Activated B cell treated with CpG ODN at 0.5 μM for 24 hours (primary cell): ENCODE data around the gene ZDHHC14. TPM values are rescaled to one million over a fixed set of nuclear protein-coding genes. Genes with fewer than 3 reads are reported as not detected.

Source experiments
- ATAC-seq: fragments of 200-7000 bp; cut with Tn5 transposase; one replicate; pipeline ENCODE4 v1.10.0; 2021; ENCODE audit warnings: low read depth, mild to moderate bottlenecking, moderate library complexity
- CTCF ChIA-PET: fragments of 350-600 bp; sonication (Branson Sonifier 250); formaldehyde crosslinking; loops from one replicate; lab custom pipeline; 2021; ENCODE audit warnings: antibody characterized with exemption; lab: Charles Lee
- POLR2A ChIA-PET: fragments of 350-600 bp; sonication (Branson Sonifier 250); formaldehyde crosslinking; loops from one replicate; lab custom pipeline; 2021; ENCODE audit warnings: antibody characterized with exemption; lab: Charles Lee
- DNase-seq: peaks from one replicate; pipeline ENCODE4 v3.0.0; 2022
- H3K27ac Mint-ChIP-seq: one replicate; pipeline ENCODE4 v1.8.0; 2020; ENCODE audit warnings: mixed read lengths
- H3K27me3 Mint-ChIP-seq: one replicate; pipeline ENCODE4 v1.8.0; 2021; ENCODE audit warnings: mixed read lengths
- H3K36me3 Mint-ChIP-seq: one replicate; pipeline ENCODE4 v1.8.0; 2021; ENCODE audit warnings: low read depth, mixed read lengths
- H3K4me1 Mint-ChIP-seq: one replicate; pipeline ENCODE4 v1.8.0; 2021; ENCODE audit warnings: mixed read lengths
- H3K4me3 Mint-ChIP-seq: one replicate; pipeline ENCODE4 v1.8.0; 2020; ENCODE audit warnings: mild to moderate bottlenecking, mixed read lengths
- H3K9me3 Mint-ChIP-seq: one replicate; pipeline ENCODE4 v1.8.0; 2020; ENCODE audit warnings: mixed read lengths
- CTCF ChIP-seq: fragments of 200-600 bp; IDR thresholded peaks from one replicate; pipeline ENCODE4 v1.8.0; 2022; ENCODE audit warnings: antibody characterized with exemption, mild to moderate bottlenecking
- intact Hi-C: fragments of 100-400 bp; cut with micrococcal nuclease; formaldehyde crosslinking; loops from one replicate; pipeline ENCODE4 v1.15.1; 2024
- total RNA-seq: library from RNA; stranded (reverse); gene quantifications from 2 replicates; pipeline ENCODE4 v1.2.3, GENCODE V29; 2022

The ZDHHC14 gene
- total RNA-seq, 1 donor from 2014 or later: 25.3 TPM

- no peaks in the 10 kb centered on the region for H3K9me3 Mint-ChIP-seq
- no peaks in the 10 kb centered on the region for H3K27me3 Mint-ChIP-seq
- peak overlapping the region; percentile 60 for H3K27ac Mint-ChIP-seq
Observed at GRCh38 chr6:157468054-157468453, 87.1 kb downstream of the ZDHHC14 start.

GRCh38 chr6:157468574-157468973, 87.6 kb downstream of the ZDHHC14 start:
- no peak for TF ChIP-seq CTCF
- H3K4me1 Mint-ChIP-seq: peaks cover 30% of the 10 kb centered on the region
- ChIA-PET POLR2A (no interaction called here), CTCF (no interaction called here)
- H3K27me3 Mint-ChIP-seq: no peaks in the 10 kb centered on the region
- peak overlapping the region; percentile 6 for H3K27ac Mint-ChIP-seq
- no peaks in the 10 kb centered on the region for H3K36me3 Mint-ChIP-seq
- H3K4me3 Mint-ChIP-seq: no peak overlapping the region
- intact Hi-C loops: loop anchor here (10.0 kb wide), 2 partner anchors 356 to 774 kb away; partner anchors contain the start of gene SNX9
- ATAC-seq (no peak), DNase-seq (no peak)
- no peaks in the 10 kb centered on the region for H3K9me3 Mint-ChIP-seq

More at GRCh38 chr6:157468054-157468453, 87.1 kb downstream of the ZDHHC14 start:
- no peak for ATAC-seq
- peaks cover 35% of the 10 kb centered on the region for H3K4me1 Mint-ChIP-seq
- TF ChIP-seq CTCF: no peak
- DNase-seq: no peak
- CTCF ChIA-PET: no interaction called here
- H3K4me3 Mint-ChIP-seq: no peak overlapping the region
- POLR2A ChIA-PET: no interaction called here
- intact Hi-C loops: loop anchor here (10.0 kb wide), 2 partner anchors 357 to 773 kb away; partner anchors contain the start of gene SNX9
- H3K36me3 Mint-ChIP-seq: no peaks in the 10 kb centered on the region

- POLR2A ChIA-PET: no interaction called here
- Mint-ChIP-seq H3K4me3 (no peak overlapping the region), H3K27ac (peak overlapping the region; percentile 38), H3K4me1 (peaks cover 27% of the 10 kb centered on the region), H3K9me3 (no peaks in the 10 kb centered on the region), H3K36me3 (no peaks in the 10 kb centered on the region), H3K27me3 (no peaks in the 10 kb centered on the region)
- intact Hi-C loops: loop anchor here (10.0 kb wide), 2 partner anchors 355 to 775 kb away; partner anchors contain the start of gene SNX9
- ATAC-seq (no peak), DNase-seq (no peak)
- CTCF ChIA-PET: no interaction called here
- no peak for TF ChIP-seq CTCF
Observed at GRCh38 chr6:157469378-157469777, 88.4 kb downstream of the ZDHHC14 start.

- no peaks in the 10 kb centered on the region for H3K27me3 Mint-ChIP-seq
- DNase-seq (no peak), ATAC-seq (no peak)
- no peak overlapping the region for H3K4me3 Mint-ChIP-seq
- ChIA-PET CTCF (interaction anchor here (1.2 kb wide), 1 partner anchor 147 kb away, joined by 3 read pairs; no protein-coding TSS in a partner anchor), POLR2A (interaction anchor here (1.4 kb wide), 1 partner anchor 149 kb away, joined by 4 read pairs; no protein-coding TSS in a partner anchor)
- no peaks in the 10 kb centered on the region for H3K9me3 Mint-ChIP-seq
- intact Hi-C loops: no loop called here
- H3K4me1 Mint-ChIP-seq: peaks cover 21% of the 10 kb centered on the region
- no peak for TF ChIP-seq CTCF
- peak overlapping the region; percentile 50 for H3K27ac Mint-ChIP-seq
- H3K36me3 Mint-ChIP-seq: no peaks in the 10 kb centered on the region
Observed at GRCh38 chr6:157471077-157471686, 90.2 kb downstream of the ZDHHC14 start.

- no peak for ATAC-seq
- H3K36me3 Mint-ChIP-seq: no peaks in the 10 kb centered on the region
- CTCF ChIA-PET: no interaction called here
- H3K4me3 Mint-ChIP-seq: no peak overlapping the region
- H3K9me3 Mint-ChIP-seq: no peaks in the 10 kb centered on the region
- DNase-seq: no peak
- H3K4me1 Mint-ChIP-seq: peaks cover 19% of the 10 kb centered on the region
- no peaks in the 10 kb centered on the region for H3K27me3 Mint-ChIP-seq
- intact Hi-C loops: no loop called here
- peak overlapping the region; percentile 31 for H3K27ac Mint-ChIP-seq
- POLR2A ChIA-PET: no interaction called here
- TF ChIP-seq CTCF: no peak
Observed at GRCh38 chr6:157471895-157472686, 91.1 kb downstream of the ZDHHC14 start.
